Naive thymus-derived CD4-positive, alpha-beta T cell (primary cell): ENCODE results near the gene DLST. TPM values are rescaled to one million over a fixed set of nuclear protein-coding genes. Genes with fewer than 3 reads are reported as not detected.
A peak's percentile ranks its signal among the peaks of the same experiment; 100 is the strongest.

ENCODE experiments used
- ATAC-seq: fragments of 150-1000 bp; cut with Tn5 transposase; 2 replicates; pipeline ENCODE4 v1.10.0; 2021; ENCODE audit warnings: mild to moderate bottlenecking, moderate library complexity
- CTCF ChIA-PET: fragments of 350-600 bp; sonication (Branson Sonifier 250); formaldehyde crosslinking; loops from one replicate; lab custom pipeline; 2021; ENCODE audit warnings: antibody characterized with exemption; lab: Charles Lee
- POLR2A ChIA-PET: fragments of 350-600 bp; sonication (Branson Sonifier 250); formaldehyde crosslinking; loops from one replicate; lab custom pipeline; 2021; ENCODE audit warnings: antibody characterized with exemption, inconsistent platforms; lab: Charles Lee
- DNase-seq, 9 donors: peaks; one replicate each; pipeline versions ENCODE4 v3.0.0 to v3.0.0-alpha.2; 2020 to 2022; ENCODE audit warnings: mixed read lengths in 1 of 9
- H3K27ac ChIP-seq: one replicate; pipeline ENCODE4 v1.7.0; 2013; ENCODE audit warnings: mild to moderate bottlenecking, low read depth, low read length, moderate library complexity
- H3K27me3 ChIP-seq, 2 donors: one replicate each; pipeline ENCODE4 v1.7.0; 2013; ENCODE audit warnings: low read length in 2 of 2, mild to moderate bottlenecking in 2 of 2, moderate library complexity in 2 of 2; ENCODE audit not compliant: control insufficient read depth in 2 of 2, insufficient read depth in 2 of 2
- H3K36me3 ChIP-seq, 3 experiments: 1 replicate in 2 of 3; 2 replicates in 1 of 3; pipeline ENCODE4 v1.7.0; 2013; ENCODE audit warnings: low read length in 3 of 3, mild to moderate bottlenecking in 3 of 3, moderate library complexity in 1 of 3; ENCODE audit not compliant: insufficient read depth in 3 of 3, control insufficient read depth in 2 of 3
- H3K4me1 ChIP-seq, 2 donors: one replicate each; pipeline ENCODE4 v1.7.0; 2013; ENCODE audit warnings: low read length in 2 of 2, mild to moderate bottlenecking in 2 of 2, moderate library complexity in 1 of 2; ENCODE audit not compliant: control insufficient read depth in 2 of 2, insufficient read depth in 2 of 2
- H3K4me3 ChIP-seq: 2 replicates; pipeline ENCODE4 v1.7.0; 2013; ENCODE audit warnings: mild to moderate bottlenecking, low read length
- H3K9me3 ChIP-seq, 3 experiments: 1 replicate in 2 of 3; 2 replicates in 1 of 3; pipeline ENCODE4 v1.7.0; 2013; ENCODE audit warnings: low read length in 3 of 3; ENCODE audit not compliant: control insufficient read depth in 2 of 3
- H3K27ac Mint-ChIP-seq, 9 donors: one replicate each; pipeline ENCODE4 v1.8.0; 2020 to 2022; ENCODE audit warnings: mixed read lengths in 9 of 9, mild to moderate bottlenecking in 8 of 9, moderate library complexity in 5 of 9, inconsistent platforms in 2 of 9
- H3K27me3 Mint-ChIP-seq, 5 donors: one replicate each; pipeline ENCODE4 v1.8.0; 2021 to 2022; ENCODE audit warnings: mixed read lengths in 5 of 5, mild to moderate bottlenecking in 1 of 5
- H3K36me3 Mint-ChIP-seq, 5 donors: one replicate each; pipeline ENCODE4 v1.8.0; 2020 to 2022; ENCODE audit warnings: mixed read lengths in 5 of 5, mild to moderate bottlenecking in 3 of 5, inconsistent platforms in 1 of 5
- H3K4me1 Mint-ChIP-seq, 7 donors: one replicate each; pipeline ENCODE4 v1.8.0; 2020 to 2022; ENCODE audit warnings: mixed read lengths in 7 of 7, mild to moderate bottlenecking in 3 of 7, inconsistent platforms in 1 of 7
- H3K4me3 Mint-ChIP-seq, 10 donors: one replicate each; pipeline ENCODE4 v1.8.0; 2020 to 2022; ENCODE audit warnings: mild to moderate bottlenecking in 10 of 10, mixed read lengths in 10 of 10, moderate library complexity in 6 of 10, inconsistent platforms in 2 of 10
- H3K9me3 Mint-ChIP-seq, 11 donors: one replicate each; pipeline ENCODE4 v1.8.0; 2020 to 2022; ENCODE audit warnings: mixed read lengths in 11 of 11, mild to moderate bottlenecking in 4 of 11, inconsistent platforms in 1 of 11, moderate library complexity in 1 of 11
- intact Hi-C, 2 donors: fragments of 100-400 bp; cut with micrococcal nuclease; formaldehyde crosslinking; loops; one replicate each; pipeline ENCODE4 v1.15.1; 2023
- polyA plus RNA-seq, 2 donors: library from polyadenylated mRNA; unstranded; fragments of 300-500 nt; fragmentation: Illumina TruSeq; gene quantifications; one replicate each; pipeline ENCODE4 v1.2.3, GENCODE V29; 2021
- total RNA-seq, 6 experiments: library from RNA in 5 of 6; stranded (reverse) in 5 of 6; gene quantifications; 1 replicate in 5 of 6; 2 replicates in 1 of 6; pipeline ENCODE4 v1.2.3 and lab custom pipeline; 2021 to 2026

The DLST gene
- total and polyA plus RNA-seq, 7 experiments from 2014 or later: 8.9 to 132 (median 96.0) TPM

GRCh38 chr14:74838166-74838565, 43.5 kb upstream of the DLST start:
- intact Hi-C loops: loop anchor here (1.0 to 2.0 kb wide), 2 partner anchors 15 to 75 kb away; partner anchors contain the start of gene YLPM1 (in 2 of the 2)
- ChIA-PET POLR2A (interaction anchor here (1.4 to 1.9 kb wide), 3 partner anchors 17 to 61 kb away, joined by 3 to 5 read pairs (median 5); no protein-coding TSS in a partner anchor), CTCF (interaction anchor here (1.0 to 1.4 kb wide), 3 partner anchors 24 to 250 kb away, joined by 4 to 5 read pairs (median 4); no protein-coding TSS in a partner anchor)
- H3K4me3 ChIP-seq: no peak overlapping the region
- Mint-ChIP-seq H3K27ac (peak overlapping the region; percentile 80 to 99 (median 95)), H3K4me1 (peaks cover 47 to 94% (median 86%) of the 10 kb centered on the region in 7 donors), H3K9me3 (no peaks in the 10 kb centered on the region), H3K27me3 (no peaks in the 10 kb centered on the region), H3K4me3 (peak overlapping the region; percentile 30 to 87 (median 82)), H3K36me3 (peaks cover 0 to 26% (median 0%) of the 10 kb centered on the region in 5 donors)
- DNase-seq: peak in 7 of 9 donors; percentile 34 to 62 (median 46)
- H3K27me3 ChIP-seq: no peaks in the 10 kb centered on the region
- H3K27ac ChIP-seq: peak overlapping the region; percentile 72
- H3K9me3 ChIP-seq: no peaks in the 10 kb centered on the region
- H3K4me1 ChIP-seq: peaks cover 48 to 65% of the 10 kb centered on the region in 2 donors
- ATAC-seq: peak; percentile 75
- H3K36me3 ChIP-seq: no peaks in the 10 kb centered on the region

GRCh38 chr14:74840603-74841030, 41.1 kb upstream of the DLST start:
- H3K36me3 ChIP-seq: no peaks in the 10 kb centered on the region
- Mint-ChIP-seq H3K4me3 (peak overlapping the region in 3 of 10 donors; percentile 29 to 55 (median 47)), H3K9me3 (no peaks in the 10 kb centered on the region), H3K4me1 (peaks cover 36 to 84% (median 76%) of the 10 kb centered on the region in 7 donors), H3K27me3 (no peaks in the 10 kb centered on the region), H3K36me3 (peaks cover 0 to 20% (median 0%) of the 10 kb centered on the region in 5 donors), H3K27ac (peak overlapping the region; percentile 80 to 99 (median 92))
- H3K4me3 ChIP-seq: no peak overlapping the region
- no peaks in the 10 kb centered on the region for H3K27me3 ChIP-seq
- peaks cover 48 to 56% of the 10 kb centered on the region in 2 donors for H3K4me1 ChIP-seq
- H3K27ac ChIP-seq: peak overlapping the region; percentile 31
- intact Hi-C loops: no loop called here
- CTCF ChIA-PET: interaction anchor here (0.6 to 1.5 kb wide), 2 partner anchors 20 to 819 kb away, joined by 3 to 8 read pairs; no protein-coding TSS in a partner anchor
- H3K9me3 ChIP-seq: no peaks in the 10 kb centered on the region
- DNase-seq (no peak), ATAC-seq (no peak)
- POLR2A ChIA-PET: interaction anchor here (1.3 to 1.6 kb wide), 2 partner anchors 14 to 77 kb away, joined by 4 to 6 read pairs; partner anchors contain the start of gene YLPM1

DNA sequence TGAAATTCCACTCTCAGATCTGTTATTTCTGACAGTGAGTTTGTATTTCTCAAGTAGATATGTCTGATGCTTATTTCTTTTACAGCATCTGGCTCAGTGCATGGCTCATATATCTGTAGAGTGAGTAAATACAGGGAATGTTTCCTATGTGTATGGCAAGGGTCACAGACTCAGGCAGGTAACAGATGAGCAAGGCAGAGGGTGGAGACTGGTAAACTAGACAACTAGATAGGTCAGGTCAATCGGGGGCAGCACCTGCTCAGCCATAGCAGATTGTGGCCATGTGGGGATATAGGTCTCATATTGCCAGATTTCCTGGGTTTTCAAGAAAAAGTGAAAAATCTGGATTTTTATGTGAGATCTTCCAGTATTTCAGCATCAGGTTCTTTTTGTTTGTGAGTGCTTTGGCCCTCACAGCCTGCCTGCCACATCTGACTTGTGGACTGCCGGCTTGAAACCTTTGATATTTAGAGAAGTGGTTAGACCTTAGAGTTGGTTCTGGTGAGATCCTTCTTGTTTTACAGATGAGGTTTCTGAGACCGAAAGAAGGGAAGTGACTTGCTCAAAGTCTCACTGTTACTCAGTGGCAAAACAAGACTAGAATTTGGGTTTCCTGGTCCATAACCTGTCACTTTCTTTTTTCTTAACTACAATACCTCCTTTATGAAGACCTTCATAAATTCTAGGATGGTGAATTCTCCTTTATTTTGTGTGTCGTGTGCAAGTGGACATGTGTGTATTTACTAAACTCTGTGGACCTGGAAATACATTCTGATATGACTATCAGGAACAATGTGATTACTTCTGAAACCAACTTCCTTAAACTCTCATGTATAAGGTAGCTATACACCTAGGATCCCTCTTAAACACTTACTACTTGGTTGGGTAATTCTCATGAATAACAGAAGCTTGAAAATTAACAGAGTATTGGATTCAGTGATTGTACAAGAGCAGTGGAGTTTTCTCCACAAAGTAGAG, 40.2 kb upstream of the DLST start:
- Histone ChIP-seq H3K9me3 (no peaks in the 10 kb centered on the region), H3K4me1 (peaks cover 46 to 47% of the 10 kb centered on the region in 2 donors), H3K27me3 (no peaks in the 10 kb centered on the region), H3K36me3 (no peaks in the 10 kb centered on the region), H3K4me3 (no peak overlapping the region), H3K27ac (peak overlapping the region; percentile 52)
- ChIA-PET POLR2A (interaction anchor here (0.8 to 1.5 kb wide), 5 partner anchors 11 to 78 kb away, joined by 3 to 4 read pairs (median 4); partner anchors contain the start of gene YLPM1), CTCF (interaction anchor here (1.6 to 1.9 kb wide), 2 partner anchors 20 to 64 kb away, joined by 4 to 5 read pairs; no protein-coding TSS in a partner anchor)
- H3K36me3 Mint-ChIP-seq: peaks cover 0 to 19% (median 0%) of the 10 kb centered on the region in 5 donors
- H3K27me3 Mint-ChIP-seq: no peaks in the 10 kb centered on the region
- DNase-seq (peak in 2 of 9 donors; percentile 18 to 43), ATAC-seq (peak; percentile 79)
- intact Hi-C loops: no loop called here
- H3K9me3 Mint-ChIP-seq: no peaks in the 10 kb centered on the region
- H3K27ac Mint-ChIP-seq: peak overlapping the region; percentile 80 to 99 (median 92)
- peaks cover 32 to 77% (median 67%) of the 10 kb centered on the region in 7 donors for H3K4me1 Mint-ChIP-seq
- peak overlapping the region; percentile 11 to 75 (median 58) for H3K4me3 Mint-ChIP-seq

DNA sequence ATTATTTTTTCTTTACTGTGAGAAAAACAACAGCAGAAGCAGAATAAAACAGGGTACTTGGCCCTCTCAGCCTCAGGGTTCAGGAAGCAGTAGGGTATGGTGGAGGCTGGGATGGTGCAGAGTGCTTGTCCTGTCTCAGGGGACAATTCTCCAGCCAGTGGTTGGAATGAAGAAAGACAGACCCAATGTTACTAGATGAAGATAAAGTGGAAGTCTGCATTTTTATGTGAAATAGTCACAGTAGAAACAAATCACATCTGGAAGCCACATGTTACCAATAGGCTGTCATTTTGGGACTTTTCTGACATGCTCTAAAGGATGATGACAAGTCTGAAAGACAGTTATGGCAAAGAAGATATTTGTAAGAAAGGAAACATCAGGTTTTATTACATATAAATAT, 38.1 kb upstream of the DLST start:
- Mint-ChIP-seq H3K36me3 (peaks cover 0 to 14% (median 0%) of the 10 kb centered on the region in 5 donors), H3K27me3 (no peaks in the 10 kb centered on the region), H3K4me3 (no peak overlapping the region), H3K27ac (peak overlapping the region in 6 of 9 donors; percentile 12 to 90 (median 44)), H3K9me3 (no peaks in the 10 kb centered on the region), H3K4me1 (peaks cover 21 to 59% (median 50%) of the 10 kb centered on the region in 7 donors)
- Histone ChIP-seq H3K27ac (no peak overlapping the region), H3K9me3 (no peaks in the 10 kb centered on the region), H3K4me3 (no peak overlapping the region), H3K36me3 (no peaks in the 10 kb centered on the region), H3K27me3 (no peaks in the 10 kb centered on the region), H3K4me1 (peaks cover 26 to 29% of the 10 kb centered on the region in 2 donors)
- POLR2A ChIA-PET: interaction anchor here (1.5 to 3.2 kb wide), 2 partner anchors 18 to 31 kb away, joined by 4 to 9 read pairs; no protein-coding TSS in a partner anchor
- no peak for DNase-seq
- CTCF ChIA-PET: interaction anchor here (1.1 to 1.9 kb wide), 3 partner anchors 9 to 18 kb away, joined by 3 to 5 read pairs (median 5); no protein-coding TSS in a partner anchor
- intact Hi-C loops: no loop called here
- no peak for ATAC-seq

GRCh38 chr14:74846168-74846567, 35.5 kb upstream of the DLST start:
- Histone ChIP-seq H3K36me3 (no peaks in the 10 kb centered on the region), H3K27me3 (no peaks in the 10 kb centered on the region), H3K4me1 (peaks cover 7 to 17% of the 10 kb centered on the region in 2 donors), H3K4me3 (no peak overlapping the region), H3K9me3 (no peaks in the 10 kb centered on the region), H3K27ac (no peak overlapping the region)
- ChIA-PET POLR2A (interaction anchor here (0.6 to 3.2 kb wide), 4 partner anchors 9 to 122 kb away, joined by 3 to 9 read pairs (median 3); no protein-coding TSS in a partner anchor), CTCF (interaction anchor here (0.6 to 1.0 kb wide), 2 partner anchors 13 to 89 kb away, joined by 5 to 6 read pairs; no protein-coding TSS in a partner anchor)
- Mint-ChIP-seq H3K27ac (no peak overlapping the region), H3K4me3 (no peak overlapping the region), H3K9me3 (peaks cover 0 to 1% (median 0%) of the 10 kb centered on the region in 11 donors), H3K36me3 (peaks cover 0 to 8% (median 0%) of the 10 kb centered on the region in 5 donors), H3K4me1 (peaks cover 11 to 42% (median 30%) of the 10 kb centered on the region in 7 donors), H3K27me3 (no peaks in the 10 kb centered on the region)
- ATAC-seq: no peak
- DNase-seq: no peak
- intact Hi-C loops: no loop called here
